GM21825 (cell line): ENCODE measurements around the gene CDKN2A.

Source experiments
- ATAC-seq: cut with Tn5 transposase; IDR thresholded peaks from one replicate; pipeline ENCODE4 v1.9.1; 2021; ENCODE audit warnings: mild to moderate bottlenecking, moderate library complexity; ENCODE audit not compliant: unreplicated experiment

The CDKN2A gene

GRCh38 chr9:21945606-21946005 is 48.6 kb downstream of the CDKN2A start:
- no peak for ATAC-seq

GRCh38 chr9:21943464-21943863 is 50.7 kb downstream of the CDKN2A start:
- ATAC-seq = no peak

- ATAC-seq = no peak
These were observed 52.7 kb downstream of the CDKN2A start for GRCh38 chr9:21941337-21941995.

- ATAC-seq = no peak
These were observed 58.0 kb downstream of the CDKN2A start for GRCh38 chr9:21936161-21936560.

- no peak for ATAC-seq
These were observed 58.6 kb downstream of the CDKN2A start for GRCh38 chr9:21935631-21936030.

GRCh38 chr9:21933865-21934264 is 60.3 kb downstream of the CDKN2A start:
- ATAC-seq = no peak

- ATAC-seq = no peak
These were observed 60.9 kb downstream of the CDKN2A start for GRCh38 chr9:21933281-21933680.

GRCh38 chr9:21931428-21931827 is 62.8 kb downstream of the CDKN2A start:
- no peak for ATAC-seq

GRCh38 chr9:21927752-21928151 is 66.4 kb downstream of the CDKN2A start:
- no peak for ATAC-seq

GRCh38 chr9:21923694-21924093 is 70.5 kb downstream of the CDKN2A start:
- ATAC-seq = no peak

- peak; percentile 82 for ATAC-seq
These were observed 74.5 kb downstream of the CDKN2A start for GRCh38 chr9:21919377-21920362.
